Measurements from ENCODE around the gene KRTAP1-5.
"Not testable (repeated sequence)": the region's sequence is repeated elsewhere in the genome, so short reads cannot be mapped to it uniquely, and the experiment has no call there.

KRTAP1-5 gene

DNA sequence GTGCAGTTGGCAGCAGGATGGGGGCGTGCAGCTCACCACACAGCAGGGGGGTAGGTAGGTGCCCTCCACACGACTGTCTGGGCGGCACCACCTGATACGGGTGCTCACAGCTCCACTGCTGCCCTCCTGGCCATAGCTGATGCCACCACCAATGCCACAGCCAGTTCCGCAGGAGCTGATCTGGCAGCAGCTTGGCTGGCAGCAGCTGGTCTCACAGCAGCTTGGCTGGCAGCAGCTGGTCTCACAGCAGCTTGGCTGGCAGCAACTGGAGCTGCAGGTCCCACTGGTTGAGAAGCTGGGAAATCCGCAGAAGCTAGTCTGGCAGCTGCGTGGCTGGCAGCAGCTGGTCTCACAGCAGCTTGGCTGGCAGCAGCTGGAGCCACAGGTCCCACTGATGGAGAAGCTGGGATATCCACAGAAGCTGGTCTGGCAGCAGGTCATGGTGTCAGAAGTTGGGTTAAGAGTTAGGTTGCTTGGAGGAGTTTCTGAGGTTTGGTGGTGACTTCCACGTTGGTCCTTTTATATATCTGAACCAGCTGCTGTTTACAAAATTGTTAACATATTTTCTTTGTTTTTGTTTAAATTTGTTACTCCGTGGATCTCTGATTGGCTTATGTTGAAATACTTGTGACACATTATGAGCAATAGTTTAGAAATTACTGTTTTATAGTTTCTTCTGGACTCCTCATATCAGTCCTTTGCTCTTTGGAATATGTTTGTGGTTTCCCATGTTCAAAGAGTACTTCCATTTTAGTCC lies at the start of gene KRTAP1-5:
TSS of gene KRTAP1-5 (minus strand) at position 494 of the 757 bp plus-strand sequence. CDS start at position 441, 53 bp downstream.
- no peak for DNase-seq (ENCODE audit: low read depth in 1 of 2, low spot score in 1 of 2)

GRCh38 chr17:41076788-41077187 lies 49.8 kb upstream of the KRTAP1-5 start:
- DNase-seq (ENCODE audit: low read depth in 1 of 2, low spot score in 1 of 2) = no peak

DNA sequence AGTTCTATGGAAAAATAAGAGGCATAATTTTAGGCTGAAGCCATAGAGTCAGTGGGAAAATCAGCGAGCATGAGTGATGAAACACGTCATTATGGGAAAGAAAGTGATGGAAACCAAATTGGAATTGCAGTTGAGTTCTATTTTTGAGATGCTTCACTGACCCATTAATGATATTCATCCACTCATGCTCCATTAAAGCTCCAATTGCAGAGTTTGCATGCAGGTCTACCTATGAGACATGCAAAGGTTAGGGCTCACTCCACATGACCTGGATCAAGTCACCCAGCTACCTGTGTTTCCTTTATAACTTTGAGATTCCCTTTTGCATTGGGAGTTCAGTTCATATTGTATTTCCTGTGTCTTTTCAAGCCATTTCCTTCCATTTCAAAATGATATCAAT lies 46.7 kb upstream of the KRTAP1-5 start:
- no peak for DNase-seq (ENCODE audit: low read depth in 1 of 2, low spot score in 1 of 2)

GRCh38 chr17:41071606-41072360 lies 44.8 kb upstream of the KRTAP1-5 start:
- no peak for DNase-seq (ENCODE audit: low read depth in 1 of 2, low spot score in 1 of 2)

GRCh38 chr17:41069031-41069430 lies 42.0 kb upstream of the KRTAP1-5 start:
- no peak for DNase-seq (ENCODE audit: low read depth in 1 of 2, low spot score in 1 of 2)

DNA sequence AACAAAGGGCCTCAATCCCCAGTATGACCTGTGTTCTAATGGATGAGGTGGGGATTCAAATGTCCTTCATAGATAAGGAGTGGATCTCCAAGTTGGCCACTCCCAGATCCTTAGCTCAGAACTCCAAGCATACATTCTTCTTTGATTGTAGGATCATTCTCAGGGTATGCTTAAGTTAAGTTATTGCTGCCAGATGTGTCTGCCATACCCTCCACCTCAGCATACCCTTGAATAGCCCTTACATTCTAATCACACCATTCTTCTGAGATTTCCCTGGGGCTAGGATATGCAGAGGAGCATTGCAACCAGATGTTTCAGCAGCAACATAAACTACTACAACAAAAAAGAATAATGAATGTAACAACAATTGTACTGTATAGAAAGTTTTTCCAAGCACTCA lies 40.3 kb upstream of the KRTAP1-5 start:
- no peak for DNase-seq (ENCODE audit: low read depth in 1 of 2, low spot score in 1 of 2)

DNA sequence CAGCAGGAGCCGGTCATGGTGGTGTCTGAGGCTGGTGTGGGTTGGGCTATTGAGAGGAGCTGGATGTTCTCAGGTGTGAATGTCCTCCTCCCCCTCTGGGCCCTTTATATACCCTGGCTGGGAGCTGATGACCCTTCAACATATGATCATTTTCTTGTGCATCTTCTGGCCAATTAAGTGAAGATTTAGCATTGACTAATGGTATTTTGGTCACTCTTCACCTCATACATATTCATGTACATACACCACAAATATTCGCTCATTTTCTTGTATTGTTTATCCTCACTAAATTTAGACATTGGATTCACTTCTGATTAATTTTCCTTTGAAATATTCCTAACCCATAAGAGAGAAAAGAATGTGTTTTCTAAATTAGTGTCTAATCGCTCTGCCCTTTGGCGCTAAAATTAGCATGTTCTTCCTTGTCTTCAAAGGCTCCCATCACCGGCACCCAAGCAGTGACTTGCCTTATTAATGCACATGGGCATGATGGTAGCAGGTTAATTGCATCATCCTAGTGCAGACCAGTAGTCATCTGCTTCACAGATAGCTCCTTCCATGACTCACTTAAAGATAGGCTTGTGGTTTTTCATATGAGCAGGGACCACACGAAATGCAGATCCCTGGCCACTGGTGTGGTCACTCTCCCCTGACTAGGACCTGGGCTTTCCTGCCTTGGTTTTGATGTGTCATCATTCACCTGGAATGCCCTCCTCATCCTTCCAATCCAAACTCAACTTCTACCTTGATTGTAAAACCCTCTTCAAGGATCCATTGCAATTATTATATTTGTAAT lies 39.0 kb upstream of the KRTAP1-5 start, which contains the start of gene KRTAP2-4:
TSS of gene KRTAP2-4 (minus strand) at position 51 of the 796 bp plus-strand sequence. CDS start at position 17, 34 bp downstream.
- no peak for DNase-seq (ENCODE audit: low read depth in 1 of 2, low spot score in 1 of 2)

GRCh38 chr17:41065016-41065689 lies 38.1 kb upstream of the KRTAP1-5 start:
- not testable (repeated sequence) for DNase-seq (ENCODE audit: low read depth in 1 of 2, low spot score in 1 of 2)

DNA sequence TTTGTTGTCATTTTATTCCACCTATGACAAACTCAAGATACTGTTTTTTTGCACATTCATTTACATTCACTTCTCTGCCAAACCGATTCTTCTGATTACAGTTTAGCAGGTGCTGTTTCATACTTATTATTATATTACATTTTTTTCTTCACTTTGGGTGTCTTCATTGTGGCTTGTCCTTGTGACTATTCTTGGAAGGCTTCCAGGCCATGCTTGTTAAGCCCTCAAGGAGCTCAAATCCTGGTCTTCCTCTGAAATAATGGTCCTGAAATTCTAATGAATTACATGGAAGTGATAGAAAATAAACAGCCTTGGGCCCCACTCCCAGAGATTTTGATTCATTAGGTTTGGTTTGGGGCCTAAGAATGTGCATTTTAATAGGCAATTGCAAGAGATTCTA lies 37.3 kb upstream of the KRTAP1-5 start:
- DNase-seq (ENCODE audit: low read depth in 1 of 2, low spot score in 1 of 2) = no peak

- DNase-seq (ENCODE audit: low read depth in 1 of 2, low spot score in 1 of 2) = no peak
These were observed 36.4 kb upstream of the KRTAP1-5 start for GRCh38 chr17:41063449-41063848.

DNA sequence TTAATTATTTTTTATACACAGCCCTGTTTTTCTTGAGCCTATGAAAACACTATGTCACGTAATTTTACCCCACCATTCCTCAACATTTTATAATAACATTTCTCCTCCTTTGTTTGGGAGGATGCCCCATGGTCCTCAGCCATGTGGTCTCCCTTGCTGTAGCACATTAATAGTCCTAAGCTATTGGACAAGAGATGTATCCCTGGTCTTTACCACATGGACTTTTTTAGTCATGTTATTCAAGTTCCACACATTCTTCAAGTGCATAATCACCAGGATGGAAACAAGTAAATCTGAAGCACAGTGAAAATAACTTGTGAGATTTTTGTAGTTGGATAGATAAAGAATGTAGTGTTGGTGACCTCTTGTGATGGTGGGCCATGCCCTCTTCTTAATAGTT lies 35.0 kb upstream of the KRTAP1-5 start:
- DNase-seq (ENCODE audit: low read depth in 1 of 2, low spot score in 1 of 2) = no peak

DNA sequence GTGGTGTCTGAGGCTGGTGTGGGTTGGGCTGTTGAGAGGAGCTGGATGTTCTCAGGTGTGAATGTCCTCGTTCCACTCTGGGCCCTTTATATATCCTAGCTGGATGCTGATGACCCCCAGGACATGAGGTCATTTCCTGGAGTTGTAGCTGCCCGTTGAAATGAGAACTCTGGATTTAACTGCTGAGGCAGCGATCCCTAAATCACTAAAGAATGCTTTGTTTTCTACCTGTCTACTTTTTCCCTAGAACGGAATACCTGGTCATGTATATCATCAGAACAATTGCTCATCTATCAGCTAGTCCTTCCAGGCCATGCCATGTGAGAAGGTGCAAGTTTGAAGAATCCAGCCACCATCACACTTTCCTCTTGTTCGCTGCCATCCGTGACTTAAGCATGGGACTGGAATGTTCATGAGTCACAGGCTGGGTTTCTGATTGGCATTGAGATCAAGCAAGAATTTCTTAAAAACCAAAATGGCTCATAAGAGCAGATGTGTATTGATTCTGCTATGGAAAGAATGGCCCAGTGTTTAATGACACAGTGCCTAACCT lies 33.1 kb upstream of the KRTAP1-5 start, which contains the start of gene KRTAP2-3:
TSS of gene KRTAP2-3 (minus strand) at position 63 of the 553 bp plus-strand sequence. CDS start 64 bp downstream, outside the sequence.
- no peak for DNase-seq (ENCODE audit: low read depth in 1 of 2, low spot score in 1 of 2)

DNA sequence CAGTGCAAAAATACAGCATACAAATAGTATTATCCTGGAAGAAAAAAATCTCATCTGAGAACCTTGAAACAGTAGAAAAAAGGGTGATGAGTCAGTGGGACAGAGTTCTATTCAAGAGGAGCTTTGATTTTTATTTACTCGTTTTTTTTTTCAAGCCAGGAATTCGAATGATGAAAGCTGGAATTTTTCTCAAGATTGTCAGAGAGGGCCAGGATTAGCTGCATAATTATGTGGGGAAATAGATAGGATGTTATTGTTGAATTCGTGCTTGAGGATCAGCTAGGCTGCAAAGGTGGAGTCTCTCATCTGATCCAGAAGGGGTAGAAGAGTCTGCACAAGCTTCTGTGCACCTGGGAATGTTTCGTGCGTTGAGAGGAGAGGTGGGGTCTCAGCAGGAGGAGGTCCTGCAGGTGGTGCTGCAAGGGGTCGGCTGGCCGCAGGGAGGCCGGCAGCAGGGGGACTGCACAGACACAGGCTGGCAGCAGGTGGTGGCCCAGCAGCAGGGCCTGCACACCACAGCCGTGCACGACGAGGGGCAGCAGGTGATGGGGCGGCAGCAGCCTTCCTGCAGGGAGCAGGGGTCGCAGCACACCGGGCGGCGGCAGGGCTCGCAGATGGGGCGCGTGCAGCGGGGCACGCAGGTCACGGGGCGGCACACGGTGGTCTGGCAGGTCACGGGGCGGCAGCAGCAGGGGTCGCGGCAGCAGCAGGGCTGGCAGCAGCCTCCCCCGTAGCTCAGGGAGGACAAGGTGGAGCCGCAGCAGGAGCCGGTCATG lies 32.5 kb upstream of the KRTAP1-5 start:
- DNase-seq (ENCODE audit: low read depth in 1 of 2, low spot score in 1 of 2) = not testable (repeated sequence)

GRCh38 chr17:41058741-41059140 lies 31.7 kb upstream of the KRTAP1-5 start:
- DNase-seq (ENCODE audit: low read depth in 1 of 2, low spot score in 1 of 2) = no peak

GRCh38 chr17:41057547-41057946 lies 30.5 kb upstream of the KRTAP1-5 start:
- no peak for DNase-seq (ENCODE audit: low read depth in 1 of 2, low spot score in 1 of 2)

GRCh38 chr17:41055130-41055529 lies 28.1 kb upstream of the KRTAP1-5 start, which contains the start of gene KRTAP2-2:
Gene KRTAP2-2 (minus strand): TSS chr17:41055230. CDS start chr17:41055211, 19 bp downstream.
- not testable (repeated sequence) for DNase-seq (ENCODE audit: low read depth in 1 of 2, low spot score in 1 of 2)

GRCh38 chr17:41054556-41054955 lies 27.5 kb upstream of the KRTAP1-5 start:
- not testable (repeated sequence) for DNase-seq (ENCODE audit: low read depth in 1 of 2, low spot score in 1 of 2)

GRCh38 chr17:41054025-41054424 lies 27.0 kb upstream of the KRTAP1-5 start:
- no peak for DNase-seq (ENCODE audit: low read depth in 1 of 2, low spot score in 1 of 2)

DNA sequence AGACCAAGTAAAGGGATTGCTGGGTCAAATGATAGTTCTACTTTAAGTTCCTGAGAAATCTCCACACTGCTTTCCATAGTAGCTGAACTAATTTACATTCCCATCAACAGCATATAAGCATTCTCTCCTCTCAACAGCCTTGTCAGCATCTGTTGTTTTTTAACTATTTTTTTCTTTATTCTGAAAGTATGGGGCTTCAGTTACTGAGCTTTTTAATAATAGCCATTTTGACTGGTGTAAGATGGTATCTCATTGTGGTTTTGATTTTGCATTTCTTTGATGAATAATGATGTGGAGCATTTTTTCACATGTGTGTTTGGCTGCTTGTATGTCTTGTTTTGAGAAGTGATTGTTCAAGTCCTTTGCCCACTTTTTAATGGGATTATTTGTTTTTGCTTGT lies 25.6 kb upstream of the KRTAP1-5 start:
- DNase-seq (ENCODE audit: low read depth in 1 of 2, low spot score in 1 of 2) = no peak

DNA sequence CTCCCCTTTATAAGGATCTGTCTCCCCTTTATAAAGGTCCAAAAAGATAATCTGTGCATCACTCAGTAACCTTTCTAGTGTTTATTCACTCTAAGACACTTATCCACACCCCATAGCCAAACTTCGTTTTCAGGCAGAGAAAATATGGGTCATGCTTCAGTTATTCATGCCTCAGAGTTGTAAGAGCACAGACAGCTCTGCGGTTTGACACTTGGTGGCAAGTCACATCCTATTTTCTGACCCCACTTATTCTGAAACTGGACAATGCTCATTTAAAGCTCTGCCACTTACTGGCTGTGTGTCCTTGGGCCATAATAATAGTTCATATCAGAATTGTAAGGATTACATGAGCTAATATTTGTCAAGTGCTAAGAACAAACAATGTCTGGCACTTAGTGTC lies 22.1 kb upstream of the KRTAP1-5 start:
- DNase-seq (ENCODE audit: low read depth in 1 of 2, low spot score in 1 of 2) = no peak
